ENCODE data around the gene LMX1B.

DNA sequence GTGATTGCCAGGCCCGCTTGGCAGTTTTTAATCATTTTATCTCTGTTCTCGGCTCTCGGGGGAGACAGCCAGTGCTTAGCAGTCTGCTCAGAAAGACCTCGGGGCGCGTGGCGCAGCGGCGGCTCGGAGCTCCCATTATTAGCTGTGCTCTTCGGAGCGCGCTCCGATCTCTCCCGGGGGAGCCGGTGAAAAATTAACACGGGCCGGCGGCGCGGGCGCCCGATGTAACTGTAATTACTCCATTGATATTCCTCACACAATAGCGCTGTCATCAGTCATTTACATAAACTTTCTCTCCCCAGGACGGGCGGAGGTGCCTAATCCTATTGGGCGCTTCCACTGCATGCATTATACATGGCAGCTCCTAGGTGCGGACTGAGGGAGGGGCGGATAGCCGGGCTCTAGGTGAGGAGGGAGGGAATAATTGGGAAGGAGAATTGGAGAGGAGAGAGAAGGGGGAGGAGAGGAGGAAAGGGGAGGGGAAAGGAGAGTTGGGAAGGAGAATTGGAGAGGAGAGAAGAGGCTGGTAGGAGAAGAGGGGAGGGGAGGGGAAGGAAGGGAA is 24.9 kb downstream of the LMX1B start:
- TF ChIP-seq, protein P1, sequence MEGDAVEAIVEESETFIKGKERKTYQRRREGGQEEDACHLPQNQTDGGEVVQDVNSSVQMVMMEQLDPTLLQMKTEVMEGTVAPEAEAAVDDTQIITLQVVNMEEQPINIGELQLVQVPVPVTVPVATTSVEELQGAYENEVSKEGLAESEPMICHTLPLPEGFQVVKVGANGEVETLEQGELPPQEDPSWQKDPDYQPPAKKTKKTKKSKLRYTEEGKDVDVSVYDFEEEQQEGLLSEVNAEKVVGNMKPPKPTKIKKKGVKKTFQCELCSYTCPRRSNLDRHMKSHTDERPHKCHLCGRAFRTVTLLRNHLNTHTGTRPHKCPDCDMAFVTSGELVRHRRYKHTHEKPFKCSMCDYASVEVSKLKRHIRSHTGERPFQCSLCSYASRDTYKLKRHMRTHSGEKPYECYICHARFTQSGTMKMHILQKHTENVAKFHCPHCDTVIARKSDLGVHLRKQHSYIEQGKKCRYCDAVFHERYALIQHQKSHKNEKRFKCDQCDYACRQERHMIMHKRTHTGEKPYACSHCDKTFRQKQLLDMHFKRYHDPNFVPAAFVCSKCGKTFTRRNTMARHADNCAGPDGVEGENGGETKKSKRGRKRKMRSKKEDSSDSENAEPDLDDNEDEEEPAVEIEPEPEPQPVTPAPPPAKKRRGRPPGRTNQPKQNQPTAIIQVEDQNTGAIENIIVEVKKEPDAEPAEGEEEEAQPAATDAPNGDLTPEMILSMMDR (conservative IDR thresholded peaks at IDR 0.05; ENCODE audit: low read depth, low read length) = no peak
- TF ChIP-seq POLR2A (IDR thresholded peaks at IDR 0.05; ENCODE audit: low read depth, low read length) (no peak), RCOR1 (IDR thresholded peaks at IDR 0.05; ENCODE audit: insufficient replicate concordance, low read length) (no peak), BHLHE40 (IDR thresholded peaks at IDR 0.05; ENCODE audit: low read depth, low read length) (no peak), NFE2L2 (IDR thresholded peaks at IDR 0.05; ENCODE audit: low read depth, low read length) (no peak), MAFK (IDR thresholded peaks at IDR 0.05; ENCODE audit: low read depth, low read length) (no peak), CEBPB (IDR thresholded peaks at IDR 0.05; ENCODE audit: low read depth, low read length) (no peak)

Measured in IMR-90 (cell line).